ENCODE results near the gene SPEN. TPM values are rescaled to one million over a fixed set of nuclear protein-coding genes. Genes with fewer than 3 reads are reported as not detected.
"Not testable (repeated sequence)": the region's sequence is repeated elsewhere in the genome, so short reads cannot be mapped to it uniquely, and the experiment has no call there.

Gene SPEN
- total and polyA plus RNA-seq, 11 donors = 11.0 to 41.5 (median 21.8) TPM

DNA sequence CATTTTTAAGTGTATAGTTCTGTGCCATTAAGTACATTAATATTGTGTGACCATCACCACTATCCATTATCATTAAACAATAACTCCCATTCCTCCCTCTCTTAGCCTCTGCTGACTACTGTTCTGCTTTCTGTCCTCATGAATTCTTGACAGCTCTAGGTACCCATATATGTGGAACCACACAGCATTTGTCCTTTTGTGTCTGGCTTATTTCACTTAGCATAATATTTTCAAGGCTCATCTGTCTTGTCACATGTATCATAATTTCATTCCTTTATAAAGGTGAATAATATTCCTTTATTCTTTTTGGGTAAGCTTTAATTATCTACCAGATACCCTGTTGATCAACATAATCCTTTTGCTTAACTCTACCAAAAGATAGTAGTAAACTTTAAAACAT, 47.7 kb downstream of the SPEN start:
- peak overlapping the region in 1 of 12 donors; percentile 42 for H3K27ac ChIP-seq
- intact Hi-C loops (cut with DNase I) = no loop called here

GRCh38 chr1:15896841-15897610, 49.5 kb downstream of the SPEN start:
- H3K27me3 ChIP-seq; DNase-seq; H3K4me3 ChIP-seq; intact Hi-C loops (cut with DNase I); H3K9me3 ChIP-seq; ATAC-seq; H3K27ac ChIP-seq: not testable (repeated sequence)
- H3K4me1 ChIP-seq = peaks cover 0 to 54% (median 27%) of the 10 kb centered on the region in 12 donors
- peaks cover 0 to 14% (median 0%) of the 10 kb centered on the region in 9 donors for H3K36me3 ChIP-seq
- WGBS, 4 donors = 94 to 98% (median 96%) methylated on average over 20 of the region's 20 CpGs

More for the DNA sequence above, 47.7 kb downstream of the SPEN start:
- Histone ChIP-seq H3K9me3 (no peaks in the 10 kb centered on the region), H3K27me3 (no peaks in the 10 kb centered on the region), H3K36me3 (peaks cover 0 to 21% (median 6%) of the 10 kb centered on the region in 9 donors), H3K4me3 (no peak overlapping the region), H3K4me1 (peaks cover 0 to 57% (median 27%) of the 10 kb centered on the region in 12 donors)
- no peak for TF ChIP-seq POLR2A (IDR thresholded peaks at IDR 0.05)
- TF ChIP-seq, protein P1, sequence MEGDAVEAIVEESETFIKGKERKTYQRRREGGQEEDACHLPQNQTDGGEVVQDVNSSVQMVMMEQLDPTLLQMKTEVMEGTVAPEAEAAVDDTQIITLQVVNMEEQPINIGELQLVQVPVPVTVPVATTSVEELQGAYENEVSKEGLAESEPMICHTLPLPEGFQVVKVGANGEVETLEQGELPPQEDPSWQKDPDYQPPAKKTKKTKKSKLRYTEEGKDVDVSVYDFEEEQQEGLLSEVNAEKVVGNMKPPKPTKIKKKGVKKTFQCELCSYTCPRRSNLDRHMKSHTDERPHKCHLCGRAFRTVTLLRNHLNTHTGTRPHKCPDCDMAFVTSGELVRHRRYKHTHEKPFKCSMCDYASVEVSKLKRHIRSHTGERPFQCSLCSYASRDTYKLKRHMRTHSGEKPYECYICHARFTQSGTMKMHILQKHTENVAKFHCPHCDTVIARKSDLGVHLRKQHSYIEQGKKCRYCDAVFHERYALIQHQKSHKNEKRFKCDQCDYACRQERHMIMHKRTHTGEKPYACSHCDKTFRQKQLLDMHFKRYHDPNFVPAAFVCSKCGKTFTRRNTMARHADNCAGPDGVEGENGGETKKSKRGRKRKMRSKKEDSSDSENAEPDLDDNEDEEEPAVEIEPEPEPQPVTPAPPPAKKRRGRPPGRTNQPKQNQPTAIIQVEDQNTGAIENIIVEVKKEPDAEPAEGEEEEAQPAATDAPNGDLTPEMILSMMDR (IDR thresholded peaks at IDR 0.05) = no peak
- DNase-seq (no peak), ATAC-seq (peak in 2 of 4 donors; percentile 32 to 36)

DNA sequence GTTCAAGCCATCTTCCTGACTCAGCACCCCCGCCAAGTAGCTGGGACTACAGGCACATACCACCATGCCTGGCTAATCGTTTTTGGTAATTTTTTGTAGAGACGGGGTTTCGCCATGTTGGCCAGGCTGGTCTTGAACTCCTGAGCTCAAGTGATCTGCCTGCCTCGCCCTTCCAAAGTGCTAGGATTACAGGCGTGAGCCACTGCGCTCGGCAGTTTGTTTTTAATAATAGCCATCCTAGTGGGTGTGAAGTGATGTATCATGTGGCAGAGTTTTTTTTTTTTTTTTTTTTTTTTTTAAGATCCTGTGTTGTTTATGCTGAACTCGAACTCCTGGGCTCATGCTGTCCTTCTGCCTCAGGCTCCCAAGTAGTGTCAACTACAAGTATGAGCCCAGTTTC, 51.8 kb downstream of the SPEN start:
- H3K36me3 ChIP-seq = peaks cover 0 to 14% (median 0%) of the 10 kb centered on the region in 9 donors
- no peak for TF ChIP-seq POLR2A (IDR thresholded peaks at IDR 0.05)
- TF ChIP-seq, protein P1 (IDR thresholded peaks at IDR 0.05) = no peak
- H3K4me1 ChIP-seq = peaks cover 0 to 47% (median 23%) of the 10 kb centered on the region in 12 donors
- intact Hi-C loops (cut with DNase I) = no loop called here
- H3K27me3 ChIP-seq = no peaks in the 10 kb centered on the region
- H3K4me3 ChIP-seq = no peak overlapping the region
- ATAC-seq (peak in 2 of 4 donors; percentile 17 to 18), DNase-seq (no peak)
- H3K9me3 ChIP-seq = no peaks in the 10 kb centered on the region
- 75 to 88% (median 78%) methylated on average over 9 of the region's 9 CpGs for WGBS, 4 donors
- no peak overlapping the region for H3K27ac ChIP-seq

GRCh38 chr1:15900662-15901279, 53.3 kb downstream of the SPEN start:
- DNase-seq (no peak), ATAC-seq (no peak)
- Histone ChIP-seq H3K36me3 (peaks cover 0 to 16% (median 9%) of the 10 kb centered on the region in 9 donors), H3K9me3 (no peaks in the 10 kb centered on the region), H3K27me3 (no peaks in the 10 kb centered on the region), H3K27ac (no peak overlapping the region), H3K4me3 (no peak overlapping the region), H3K4me1 (peaks cover 0 to 47% (median 21%) of the 10 kb centered on the region in 12 donors)
- intact Hi-C loops (cut with DNase I) = loop anchor here in 2 of 10 donors (1.0 to 10.0 kb wide), 2 partner anchors 52 to 86 kb away; no protein-coding TSS in a partner anchor
- 85 to 89% (median 87%) methylated on average over 8 of the region's 8 CpGs for WGBS, 4 donors
- no peak for TF ChIP-seq POLR2A (IDR thresholded peaks at IDR 0.05)
- TF ChIP-seq, protein P1 (IDR thresholded peaks at IDR 0.05) = no peak
